ENCODE measurements around the gene FOXC2.

Gene FOXC2

GRCh38 chr16:86566601-86566965, at the start of gene FOXC2:
FOXC2 (plus strand) TSS chr16:86566829; CDS start chr16:86567336, 507 bp downstream.
- DNase-seq, result peak; percentile 44

- DNase-seq, result no peak
These were observed 49.6 kb upstream of the FOXC2 start for GRCh38 chr16:86517033-86517432.

GRCh38 chr16:86517652-86518258, 48.9 kb upstream of the FOXC2 start:
- DNase-seq, result no peak

- no peak for DNase-seq
These were observed 47.5 kb upstream of the FOXC2 start for GRCh38 chr16:86519007-86519648.

GRCh38 chr16:86519649-86520316, 46.8 kb upstream of the FOXC2 start:
- DNase-seq, result peak; percentile 51

GRCh38 chr16:86520317-86521210, 46.1 kb upstream of the FOXC2 start:
- DNase-seq, result no peak

GRCh38 chr16:86521236-86522197, 45.1 kb upstream of the FOXC2 start:
- no peak for DNase-seq

- DNase-seq, result no peak
These were observed 44.0 kb upstream of the FOXC2 start for GRCh38 chr16:86522634-86523033.

- no peak for DNase-seq
These were observed 43.4 kb upstream of the FOXC2 start for GRCh38 chr16:86523166-86523740.

GRCh38 chr16:86524029-86524428, 42.6 kb upstream of the FOXC2 start:
- no peak for DNase-seq

GRCh38 chr16:86525696-86526095, 40.9 kb upstream of the FOXC2 start:
- no peak for DNase-seq

GRCh38 chr16:86527366-86527765, 39.3 kb upstream of the FOXC2 start:
- DNase-seq, result no peak

- DNase-seq, result no peak
These were observed 38.3 kb upstream of the FOXC2 start for GRCh38 chr16:86528061-86528929.

GRCh38 chr16:86529160-86529559, 37.5 kb upstream of the FOXC2 start:
- DNase-seq, result no peak

- no peak for DNase-seq
These were observed 36.1 kb upstream of the FOXC2 start for GRCh38 chr16:86530251-86531190.

GRCh38 chr16:86531191-86531545, 35.5 kb upstream of the FOXC2 start:
- DNase-seq, result no peak

GRCh38 chr16:86531641-86532525, 34.7 kb upstream of the FOXC2 start:
- no peak for DNase-seq

GRCh38 chr16:86532526-86532815, 34.2 kb upstream of the FOXC2 start:
- no peak for DNase-seq

GRCh38 chr16:86533076-86533475, 33.6 kb upstream of the FOXC2 start:
- DNase-seq, result no peak

Measured in activated CD8-positive, alpha-beta memory T cell treated with anti-CD3 and anti-CD28 coated beads, Interleukin-2, amount 50 U/mL, for 4 hours (primary cell).